Keratinocyte (primary cell): ENCODE measurements around the gene TC2N.

Experiments used
- EZH2 ChIP-seq: IDR thresholded peaks from one replicate; pipeline ENCODE4 v1.6.1; 2012; ENCODE audit warnings: inconsistent platforms, mild to moderate bottlenecking, low read length, moderate library complexity
- TF ChIP-seq, protein P1 (sequence below), 3 experiments: IDR thresholded peaks in 1 of 3; conservative IDR thresholded peaks in 1 of 3; optimal IDR thresholded peaks in 1 of 3; 2 replicates in 2 of 3; 3 replicates in 1 of 3; pipeline versions ENCODE3 to v1.5.1; 2011; ENCODE audit warnings: low read length in 3 of 3, mild to moderate bottlenecking in 3 of 3, moderate library complexity in 2 of 3, control low read depth in 1 of 3, inconsistent platforms in 1 of 3; ENCODE audit not compliant: insufficient read depth in 2 of 3; ENCODE audit errors: extremely low read depth in 1 of 3

DNA sequence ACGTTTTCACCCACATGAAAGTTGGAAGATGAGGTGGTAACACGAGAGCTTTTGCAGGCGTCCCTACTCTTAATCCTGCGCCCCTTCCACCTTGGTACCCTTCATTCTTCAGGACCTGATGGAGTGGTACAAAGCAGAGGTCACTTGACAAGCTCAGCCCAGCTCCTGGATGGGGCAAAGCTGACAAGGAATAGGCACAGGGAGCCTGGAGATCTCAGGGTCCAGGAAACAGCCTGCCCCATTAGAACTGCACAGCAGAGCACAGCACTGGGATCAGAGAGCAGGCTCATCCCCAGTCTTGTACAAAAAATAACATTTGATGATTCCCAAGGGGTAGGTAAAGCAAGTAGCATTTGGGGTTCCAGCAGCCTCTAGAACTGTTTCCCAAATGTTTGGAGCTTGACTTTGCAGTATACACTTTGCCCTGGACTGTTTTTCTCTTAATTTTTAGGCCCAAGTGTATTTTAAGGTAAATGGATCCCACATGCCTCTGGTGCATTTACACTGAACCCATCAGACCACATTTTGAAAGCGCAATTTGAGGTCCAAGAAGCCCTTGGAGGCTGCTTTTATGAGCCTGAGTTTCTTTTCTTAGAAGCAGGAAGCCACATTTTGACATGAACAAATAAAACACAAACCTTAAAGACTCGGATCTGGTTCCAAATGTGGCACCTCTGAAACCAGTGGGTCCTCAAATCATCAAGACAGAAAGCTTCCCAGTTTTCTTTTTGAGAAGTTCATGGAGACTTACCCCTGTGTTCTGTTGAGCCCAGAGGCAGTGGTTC is 633 bp downstream of the TC2N start:
- no peak for TF ChIP-seq EZH2
- TF ChIP-seq, protein P1, sequence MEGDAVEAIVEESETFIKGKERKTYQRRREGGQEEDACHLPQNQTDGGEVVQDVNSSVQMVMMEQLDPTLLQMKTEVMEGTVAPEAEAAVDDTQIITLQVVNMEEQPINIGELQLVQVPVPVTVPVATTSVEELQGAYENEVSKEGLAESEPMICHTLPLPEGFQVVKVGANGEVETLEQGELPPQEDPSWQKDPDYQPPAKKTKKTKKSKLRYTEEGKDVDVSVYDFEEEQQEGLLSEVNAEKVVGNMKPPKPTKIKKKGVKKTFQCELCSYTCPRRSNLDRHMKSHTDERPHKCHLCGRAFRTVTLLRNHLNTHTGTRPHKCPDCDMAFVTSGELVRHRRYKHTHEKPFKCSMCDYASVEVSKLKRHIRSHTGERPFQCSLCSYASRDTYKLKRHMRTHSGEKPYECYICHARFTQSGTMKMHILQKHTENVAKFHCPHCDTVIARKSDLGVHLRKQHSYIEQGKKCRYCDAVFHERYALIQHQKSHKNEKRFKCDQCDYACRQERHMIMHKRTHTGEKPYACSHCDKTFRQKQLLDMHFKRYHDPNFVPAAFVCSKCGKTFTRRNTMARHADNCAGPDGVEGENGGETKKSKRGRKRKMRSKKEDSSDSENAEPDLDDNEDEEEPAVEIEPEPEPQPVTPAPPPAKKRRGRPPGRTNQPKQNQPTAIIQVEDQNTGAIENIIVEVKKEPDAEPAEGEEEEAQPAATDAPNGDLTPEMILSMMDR (optimal IDR thresholded peaks at IDR 0.05 in 1 of 3, IDR thresholded peaks at IDR 0.05 in 1 of 3, conservative IDR thresholded peaks at IDR 0.05 in 1 of 3; ENCODE audit: extremely low read depth in 1 of 3, insufficient read depth in 2 of 3, low read length in 3 of 3), result no peak
